Peyer's patch (tissue), 4 donors: ENCODE results near the gene COL28A1.

Experiments
- CTCF ChIP-seq, 6 experiments: fragments of 450-650 bp in 4 of 6; fragments of 200-600 bp in 2 of 6; sonication (generic) in 1 of 6; IDR thresholded peaks; one replicate each; pipeline ENCODE4 v1.5.1; 2017 to 2019; ENCODE audit warnings: antibody characterized with exemption in 6 of 6, mild to moderate bottlenecking in 3 of 6, moderate library complexity in 1 of 6
- POLR2A ChIP-seq, 2 donors: fragments of 450-650 bp; IDR thresholded peaks; one replicate each; pipeline ENCODE4 v1.5.1; 2017; ENCODE audit warnings: antibody characterized with exemption in 2 of 2, mild to moderate bottlenecking in 2 of 2, moderate library complexity in 2 of 2

- TF ChIP-seq CTCF (IDR thresholded peaks at IDR 0.05) (no peak), POLR2A (IDR thresholded peaks at IDR 0.05) (no peak)
These were observed 186.5 kb downstream of the COL28A1 start for GRCh38 chr7:7349156-7349555.
